K562 (cell line): ENCODE results near the gene SVEP1. TPM values are rescaled to one million over a fixed set of nuclear protein-coding genes. Genes with fewer than 3 reads are reported as not detected.

Experiments used
- BRCA1 ChIP-seq, 2 experiments: fragments of 450-650 bp in 1 of 2; sonication (generic) in 1 of 2; formaldehyde crosslinking in 1 of 2; IDR thresholded peaks; 2 replicates each; pipeline versions ENCODE4 v1.5.0 to v1.6.1; 2017 to 2020; ENCODE audit warnings: mild to moderate bottlenecking in 1 of 2, missing genetic modification reagents in 1 of 2
- BRF1 ChIP-seq: IDR thresholded peaks from 3 replicates; pipeline ENCODE4 v1.6.1; 2011; ENCODE audit warnings: borderline replicate concordance, mild to moderate bottlenecking; ENCODE audit not compliant: insufficient read length; ENCODE audit errors: extremely low read depth
- CREB5 ChIP-seq: fragments of 250-450 bp; sonication (Bioruptor Pico); IDR thresholded peaks from 2 replicates; pipeline ENCODE4 v1.5.0; 2020; ENCODE audit warnings: mild to moderate bottlenecking
- E2F3 ChIP-seq: fragments of 250-450 bp; sonication (Bioruptor Pico); IDR thresholded peaks from 2 replicates; pipeline ENCODE4 v1.4.0; 2020; ENCODE audit warnings: mild to moderate bottlenecking
- FOXA3 ChIP-seq, 2 experiments: fragments of 450-650 bp in 1 of 2; sonication (generic) in 1 of 2; formaldehyde crosslinking; IDR thresholded peaks in 1 of 2; conservative IDR thresholded peaks in 1 of 2; 2 replicates each; pipeline versions ENCODE4 v1.4.0 to v1.8.0; 2020 to 2022; ENCODE audit warnings: mild to moderate bottlenecking in 2 of 2, missing genetic modification reagents in 1 of 2
- ILF3 ChIP-seq: fragments of 450-650 bp; IDR thresholded peaks from 2 replicates; pipeline ENCODE4 v1.6.1; 2018; ENCODE audit warnings: antibody characterized with exemption, mild to moderate bottlenecking, moderate library complexity, borderline replicate concordance
- JUN ChIP-seq, 2 experiments: sonication (generic) in 1 of 2; formaldehyde crosslinking in 1 of 2; IDR thresholded peaks; 2 replicates each; pipeline versions ENCODE4 v1.6.1 to v1.8.0; 2012 to 2022; ENCODE audit warnings: borderline replicate concordance in 2 of 2, mild to moderate bottlenecking in 2 of 2, improper control_type of control experiment in 1 of 2, low read depth in 1 of 2, low read length in 1 of 2, missing genetic modification reagents in 1 of 2
- NFYB ChIP-seq: IDR thresholded peaks from 2 replicates; pipeline ENCODE4 v1.6.1; 2011; ENCODE audit warnings: mild to moderate bottlenecking, moderate library complexity; ENCODE audit not compliant: insufficient read length; ENCODE audit errors: extremely low read depth
- POLR2AphosphoS5 ChIP-seq: IDR thresholded peaks from 2 replicates; pipeline ENCODE4 v1.6.1; 2011; ENCODE audit warnings: mild to moderate bottlenecking, low read depth, low read length, moderate library complexity; ENCODE audit not compliant: control insufficient read depth, insufficient read depth
- SLC30A9 ChIP-seq: fragments of 250-450 bp; sonication (Bioruptor Pico); IDR thresholded peaks from 2 replicates; pipeline ENCODE4 v1.8.0; 2022; ENCODE audit warnings: mild to moderate bottlenecking, moderate library complexity
- ZBTB49 ChIP-seq: sonication (generic); formaldehyde crosslinking; IDR thresholded peaks from 2 replicates; pipeline ENCODE4 v1.8.0; 2022; ENCODE audit warnings: missing genetic modification reagents, mild to moderate bottlenecking, borderline replicate concordance
- ZHX1 ChIP-seq: fragments of 150-350 bp; conservative IDR thresholded peaks from 2 replicates; pipeline ENCODE4 v1.6.1; 2014; ENCODE audit warnings: low read length
- ZNF655 ChIP-seq: fragments of 250-450 bp; sonication (Bioruptor Pico); IDR thresholded peaks from 2 replicates; pipeline ENCODE4 v1.5.0; 2021
- polyA plus RNA-seq, 8 experiments: library from polyadenylated mRNA; depleted of rRNA in 4 of 8; stranded (reverse) in 5 of 8; unstranded in 3 of 8; fragments of >200 nt; fragmentation: Nextera tagmentation in 2 of 8; fragmentation: Illumina TruSeq in 1 of 8; extraction: Ambion mirVana in 2 of 8; extraction: Trizol in 1 of 8; gene quantifications; 2 replicates each; pipeline versions ENCODE4 v1.2.1 to v1.2.3, GENCODE V29; 2011 to 2014; ENCODE audit warnings: inconsistent platforms in 1 of 8, missing spikeins in 1 of 8
- total RNA-seq, 7 experiments: library from RNA; depleted of rRNA in 6 of 7; stranded (reverse); fragments of >200 nt in 6 of 7; fragmentation: Illumina TruSeq in 2 of 7; extraction: Trizol in 2 of 7; gene quantifications; 2 replicates each; pipeline versions ENCODE4 v1.2.1 to v1.2.3, GENCODE V29; 2011 to 2021; ENCODE audit warnings: low replicate concordance in 1 of 7

The SVEP1 gene
- total and polyA plus RNA-seq, 9 of the 15 experiments (the other 6 are each of a cell fraction or from before 2014, with no cell fraction given): 0.20 to 0.84 (median 0.43) TPM

- no peak for TF ChIP-seq BRF1
- no peak for TF ChIP-seq SLC30A9 (CRISPR knock-in tag)
- TF ChIP-seq ZNF655 (CRISPR knock-in tag): no peak
- no peak for TF ChIP-seq JUN (IDR thresholded peaks at IDR 0.05; ENCODE audit: borderline replicate concordance, low read depth, low read length)
- TF ChIP-seq JUN (CRISPR knock-in tag; IDR thresholded peaks at IDR 0.05; ENCODE audit: borderline replicate concordance): no peak
- TF ChIP-seq POLR2AphosphoS5: peak; percentile 98
- TF ChIP-seq ZBTB49 (CRISPR knock-in tag): no peak
- TF ChIP-seq ILF3: 0 out of 2 replicates have a peak, but pooled peaks have one; percentile 24
- no peak for TF ChIP-seq E2F3 (CRISPR knock-in tag)
- peak in 1 of 2 experiments; percentile 74; a peak in 2 of 4 replicates for TF ChIP-seq FOXA3 (CRISPR knock-in tag; conservative IDR thresholded peaks at IDR 0.05 in 1 of 2, IDR thresholded peaks at IDR 0.05 in 1 of 2)
- no peak for TF ChIP-seq NFYB
- no peak for TF ChIP-seq BRCA1 (IDR thresholded peaks at IDR 0.05)
- TF ChIP-seq BRCA1 (CRISPR knock-in tag; IDR thresholded peaks at IDR 0.05): no peak
- no peak for TF ChIP-seq ZHX1
- 0 out of 2 replicates have a peak, but pooled peaks have one; percentile 36 for TF ChIP-seq CREB5 (CRISPR knock-in tag)
Measured at GRCh38 chr9:110371411-110372007, 208.0 kb downstream of the SVEP1 start (continued).
